K562 (cell line): ENCODE data around the gene WASF2. TPM values are rescaled to one million over a fixed set of nuclear protein-coding genes. Genes with fewer than 3 reads are reported as not detected.
A peak's percentile ranks its signal among the peaks of the same experiment; 100 is the strongest.

Experiments
- ATAC-seq: fragments of 200-7000 bp; cut with Tn5 transposase; 3 replicates; pipeline ENCODE4 v1.9.1; 2020; ENCODE audit warnings: moderate library complexity
- BruUV-seq: library from RNA; stranded (reverse); fragments of 400-500 nt; replicated peaks from 2 replicates; lab custom pipeline; 2021; lab: Mats Ljungman, UMichigan
- CTCF ChIA-PET: fragments of 300-600 bp; formaldehyde crosslinking; extraction: SDS; loops from one replicate; lab custom pipeline; 2021; ENCODE audit warnings: low intra/inter-chr PET ratio; lab: Yijun Ruan, JAX
- POLR2A ChIA-PET: fragments of 300-600, 350-650 bp; sonication (Branson Sonifier 250); formaldehyde crosslinking; extraction: SDS; loops from one replicate; lab custom pipeline; 2021; ENCODE audit warnings: antibody characterized with exemption, inconsistent platforms; lab: Yijun Ruan, JAX
- DNase-seq, 4 experiments: peaks; one replicate each; pipeline versions ENCODE4 v3.0.0 to v3.0.0-alpha.2; 2011 to 2018; ENCODE audit warnings: low spot score in 3 of 4, mixed read lengths in 3 of 4; ENCODE audit errors: extremely low read depth in 1 of 4
- FAIRE-seq: peaks from 2 replicates; lab custom pipeline; 2011; peaks lifted over from hg19 to GRCh38; lab: Jason Lieb, UNC
- H2AFZ ChIP-seq: 2 replicates; pipeline ENCODE4 v1.6.0; 2011; ENCODE audit warnings: low read depth, low read length, control low read depth, inconsistent platforms
- H3K27ac ChIP-seq: fragments of 200-600 bp; 3 replicates; pipeline ENCODE4 v1.8.0; 2011; ENCODE audit warnings: low read depth, mild to moderate bottlenecking, control low read depth, inconsistent platforms, low read length, moderate library complexity, mixed read lengths; ENCODE audit errors: extremely low read depth
- H3K27me3 ChIP-seq, 2 experiments: fragments of 300-600 bp in 1 of 2; 2 replicates in 1 of 2; 3 replicates in 1 of 2; pipeline versions ENCODE4 v1.6.0 to v1.8.0; 2011; ENCODE audit warnings: inconsistent platforms in 2 of 2, low read length in 2 of 2, mild to moderate bottlenecking in 1 of 2, mixed read lengths in 1 of 2, moderate library complexity in 1 of 2; ENCODE audit not compliant: control insufficient read depth in 2 of 2, insufficient read depth in 2 of 2
- H3K36me3 ChIP-seq: fragments of 300-600 bp; 3 replicates; pipeline ENCODE4 v1.8.0; 2011; ENCODE audit warnings: mild to moderate bottlenecking, low read length, inconsistent platforms; ENCODE audit not compliant: control insufficient read depth, insufficient read depth
- H3K4me1 ChIP-seq, 2 experiments: fragments of 200-600 bp in 1 of 2; replicated peaks in 1 of 2; 2 replicates in 1 of 2; 3 replicates in 1 of 2; pipeline versions ENCODE4 v1.5.1 to v1.8.0; 2011; ENCODE audit warnings: inconsistent platforms in 2 of 2, low read length in 2 of 2, mild to moderate bottlenecking in 1 of 2, mixed read lengths in 1 of 2, moderate library complexity in 1 of 2; ENCODE audit not compliant: control insufficient read depth in 2 of 2, insufficient read depth in 2 of 2
- H3K4me2 ChIP-seq: 2 replicates; pipeline ENCODE4 v1.6.1; 2011; ENCODE audit warnings: low read length, control low read depth, inconsistent platforms, mixed read lengths; ENCODE audit not compliant: insufficient read depth
- H3K4me3 ChIP-seq: fragments of 200-600 bp; sonication (generic), shearing (Covaris generic); 2 replicates; pipeline ENCODE4 v1.5.1; 2016; ENCODE audit warnings: control low read depth, inconsistent platforms
- H3K79me2 ChIP-seq: fragments of 200-600 bp; 3 replicates; pipeline ENCODE4 v1.8.0; 2011; ENCODE audit warnings: low read length, inconsistent platforms; ENCODE audit not compliant: control insufficient read depth, insufficient read depth
- H3K9ac ChIP-seq, 2 experiments: 2 replicates each; pipeline versions ENCODE4 v1.6.0 to v1.6.1; 2011; ENCODE audit warnings: low read depth in 2 of 2, low read length in 2 of 2, control low read depth in 1 of 2, inconsistent platforms in 1 of 2, mild to moderate bottlenecking in 1 of 2, mixed read lengths in 1 of 2; ENCODE audit not compliant: insufficient read depth in 1 of 2
- H3K9me1 ChIP-seq: one replicate; pipeline ENCODE4 v1.6.0; 2011; ENCODE audit warnings: inconsistent platforms, mild to moderate bottlenecking, low read length, moderate library complexity; ENCODE audit not compliant: control insufficient read depth, insufficient read depth
- H3K9me3 ChIP-seq: replicated peaks from 2 replicates; pipeline ENCODE4 v1.5.1; 2011; ENCODE audit warnings: low read depth, low read length, inconsistent platforms; ENCODE audit not compliant: control insufficient read depth, insufficient read depth
- H4K20me1 ChIP-seq: replicated peaks from 2 replicates; pipeline ENCODE4 v1.6.1; 2011; ENCODE audit warnings: low read length, inconsistent platforms, mixed read lengths; ENCODE audit not compliant: control insufficient read depth, insufficient read depth
- CREB1 ChIP-seq, 2 experiments: sonication (generic) in 1 of 2; formaldehyde crosslinking in 1 of 2; IDR thresholded peaks; 2 replicates each; pipeline versions ENCODE4 v1.6.1 to v1.8.0; 2012 to 2022; ENCODE audit warnings: inconsistent platforms in 1 of 2, mild to moderate bottlenecking in 1 of 2, missing genetic modification reagents in 1 of 2, moderate library complexity in 1 of 2
- E2F8 ChIP-seq: fragments of 450-650 bp; IDR thresholded peaks from 2 replicates; pipeline ENCODE4 v1.7.1; 2018; ENCODE audit warnings: mild to moderate bottlenecking, low read depth; ENCODE audit not compliant: partially characterized antibody
- ELF2 ChIP-seq: fragments of 250-450 bp; sonication (Bioruptor Pico); IDR thresholded peaks from 2 replicates; pipeline ENCODE4 v1.5.0; 2021; ENCODE audit warnings: mild to moderate bottlenecking
- GTF2A2 ChIP-seq: IDR thresholded peaks from 2 replicates; pipeline ENCODE4 v1.6.1; 2016; ENCODE audit warnings: mild to moderate bottlenecking, missing genetic modification characterization, missing compliant biosample characterization
- ILF3 ChIP-seq: fragments of 450-650 bp; IDR thresholded peaks from 2 replicates; pipeline ENCODE4 v1.6.1; 2018; ENCODE audit warnings: antibody characterized with exemption, mild to moderate bottlenecking, moderate library complexity, borderline replicate concordance
- MITF ChIP-seq: IDR thresholded peaks from 2 replicates; pipeline ENCODE4 v1.6.1; 2014; ENCODE audit warnings: antibody characterized with exemption
- MYNN ChIP-seq, 2 experiments: sonication (generic); formaldehyde crosslinking in 1 of 2; IDR thresholded peaks; 2 replicates each; pipeline versions ENCODE4 v1.5.0 to v1.6.1; 2016 to 2020; ENCODE audit warnings: antibody characterized with exemption in 1 of 2, missing genetic modification reagents in 1 of 2
- POLR2A ChIP-seq: fragments of 450-650 bp; conservative IDR thresholded peaks from 2 replicates; pipeline ENCODE4 v1.6.1; 2016
- POLR2AphosphoS2 ChIP-seq: IDR thresholded peaks from 2 replicates; pipeline ENCODE4 v1.6.1; 2012; ENCODE audit warnings: low read length, improper control_type of control experiment
- POLR2G ChIP-seq: fragments of 200-400 bp; formaldehyde crosslinking; IDR thresholded peaks from 2 replicates; pipeline ENCODE4 v1.6.1; 2017; ENCODE audit warnings: low read depth, mild to moderate bottlenecking, antibody characterized with exemption, low read length, moderate library complexity
- RAD21 ChIP-seq, 2 experiments: fragments of 250-450 bp in 1 of 2; fragments of 450-650 bp in 1 of 2; sonication (Bioruptor Pico) in 1 of 2; formaldehyde crosslinking in 1 of 2; IDR thresholded peaks in 1 of 2; conservative IDR thresholded peaks in 1 of 2; 2 replicates each; pipeline versions ENCODE4 v1.4.0 to v1.8.0; 2020 to 2022; ENCODE audit warnings: mild to moderate bottlenecking in 2 of 2, moderate library complexity in 1 of 2
- RBM22 ChIP-seq: fragments of 200-400 bp; formaldehyde crosslinking; IDR thresholded peaks from 2 replicates; pipeline ENCODE4 v1.6.1; 2018; ENCODE audit warnings: low read length, low read depth; ENCODE audit not compliant: poor library complexity, severe bottlenecking
- SUPT5H ChIP-seq: fragments of 450-650 bp; IDR thresholded peaks from 2 replicates; pipeline ENCODE4 v1.6.1; 2016
- TEAD1 ChIP-seq, 2 experiments: fragments of 450-650 bp in 1 of 2; sonication (generic) in 1 of 2; formaldehyde crosslinking; IDR thresholded peaks; 2 replicates each; pipeline versions ENCODE4 v1.4.0 to v1.8.0; 2020 to 2022; ENCODE audit warnings: mild to moderate bottlenecking in 2 of 2, missing genetic modification reagents in 1 of 2
- ZBTB9 ChIP-seq: fragments of 450-650 bp; formaldehyde crosslinking; IDR thresholded peaks from 2 replicates; pipeline ENCODE4 v1.4.0; 2020; ENCODE audit warnings: mild to moderate bottlenecking, moderate library complexity
- ZNF274 ChIP-seq: IDR thresholded peaks from 2 replicates; pipeline ENCODE4 v1.6.1; 2011; ENCODE audit warnings: low read depth, mild to moderate bottlenecking, low read length, moderate library complexity, borderline replicate concordance
- ZNF696 ChIP-seq: fragments of 250-450 bp; sonication (Bioruptor Pico); conservative IDR thresholded peaks from 2 replicates; pipeline ENCODE4 v1.4.0; 2020; ENCODE audit warnings: mild to moderate bottlenecking, moderate library complexity
- WGBS: fragments of 100-300 bp; shearing (Covaris generic); methylation state at CpG from one replicate; pipeline ENCODE4 v1.1.6; 2016; ENCODE audit warnings: low coverage, mixed read lengths; ENCODE audit not compliant: insufficient coverage; ENCODE audit errors: missing lambda C conversion rate; 5-methylcytosine and 5-hydroxymethylcytosine counted together
- in situ Hi-C: fragments of 300-500 bp; cut with MboI; formaldehyde crosslinking; loops from 4 replicates; pipeline ENCODE4 v1.15.0; 2018; ENCODE audit warnings: inconsistent platforms, mixed read lengths
- intact Hi-C: fragments of 100-400 bp; cut with micrococcal nuclease; formaldehyde crosslinking; loops from 2 replicates; pipeline ENCODE4 v1.14.2; 2022
- polyA plus RNA-seq, 8 experiments: library from polyadenylated mRNA; depleted of rRNA in 4 of 8; stranded (reverse) in 5 of 8; unstranded in 3 of 8; fragments of >200 nt; fragmentation: Nextera tagmentation in 2 of 8; fragmentation: Illumina TruSeq in 1 of 8; extraction: Ambion mirVana in 2 of 8; extraction: Trizol in 1 of 8; gene quantifications; 2 replicates each; pipeline versions ENCODE4 v1.2.1 to v1.2.3, GENCODE V29; 2011 to 2014; ENCODE audit warnings: inconsistent platforms in 1 of 8, missing spikeins in 1 of 8
- total RNA-seq, 7 experiments: library from RNA; depleted of rRNA in 6 of 7; stranded (reverse); fragments of >200 nt in 6 of 7; fragmentation: Illumina TruSeq in 2 of 7; extraction: Trizol in 2 of 7; gene quantifications; 2 replicates each; pipeline versions ENCODE4 v1.2.1 to v1.2.3, GENCODE V29; 2011 to 2021; ENCODE audit warnings: low replicate concordance in 1 of 7

Gene WASF2
- total and polyA plus RNA-seq, 9 of the 15 experiments (the other 6 are each of a cell fraction or from before 2014, with no cell fraction given) = 8.2 to 163 (median 31.2) TPM

GRCh38 chr1:27402349-27402754 lies 87.6 kb downstream of the WASF2 start:
- peaks cover 27% of the 10 kb centered on the region for H3K36me3 ChIP-seq
- no peak overlapping the region for H3K4me2 ChIP-seq
- H2AFZ ChIP-seq = no peak overlapping the region
- CTCF ChIA-PET = interaction anchor here (0.7 to 2.7 kb wide), 3 partner anchors 203 to 260 kb away, joined by 4 to 20 read pairs (median 5); no protein-coding TSS in a partner anchor
- no peaks in the 10 kb centered on the region for H3K9me3 ChIP-seq
- WGBS = 70% methylated on average over 8 of the region's 8 CpGs
- no peaks in the 10 kb centered on the region for H3K27me3 ChIP-seq
- intact Hi-C loops = loop anchor here (1.0 kb wide), 1 partner anchor 204 kb away; no protein-coding TSS in a partner anchor
- FAIRE-seq (no peak), ATAC-seq (peak; percentile 44), DNase-seq (peak in 1 of 4 experiments; percentile 40)
- H3K4me1 ChIP-seq = peaks cover 0 to 23% of the 10 kb centered on the region in 2 experiments; a peak in 3 of 5 replicates
- in situ Hi-C loops = no loop called here
- no peaks in the 10 kb centered on the region for H3K9me1 ChIP-seq
- POLR2A ChIA-PET = interaction anchor here (0.6 to 2.8 kb wide), 7 partner anchors 8 to 202 kb away, joined by 3 to 23 read pairs (median 3); partner anchors contain the start of genes AHDC1 and MAP3K6
- H3K79me2 ChIP-seq = no peaks in the 10 kb centered on the region
- H3K27ac ChIP-seq = no peak overlapping the region
- no peak overlapping the region for H3K9ac ChIP-seq
- BruUV-seq = no TSS peak
- H4K20me1 ChIP-seq = no peaks in the 10 kb centered on the region
- H3K4me3 ChIP-seq = no peak overlapping the region
- TF ChIP-seq SUPT5H (peak; percentile 71), POLR2AphosphoS2 (peak; percentile 61; the same call in 1 of the 2 replicates), MITF (no peak), GTF2A2 (tag) (no peak), ELF2 (no peak), ZNF696 (no peak), CREB1 (IDR thresholded peaks at IDR 0.05) (no peak), CREB1 (CRISPR knock-in tag; IDR thresholded peaks at IDR 0.05) (no peak), POLR2G (peak; percentile 69), E2F8 (peak; percentile 30), RBM22 (peak; percentile 85), POLR2A (peak; percentile 60), ZNF274 (no peak), TEAD1 (CRISPR knock-in tag; IDR thresholded peaks at IDR 0.05) (no peak), RAD21 (CRISPR knock-in tag; conservative IDR thresholded peaks at IDR 0.05 in 1 of 2, IDR thresholded peaks at IDR 0.05 in 1 of 2) (peak in 1 of 2 experiments; percentile 40; a peak in 1 of 4 replicates), ILF3 (0 out of 2 replicates have a peak, but pooled peaks have one; percentile 27), ZBTB9 (CRISPR knock-in tag) (0 out of 2 replicates have a peak, but pooled peaks have one; percentile 9), MYNN (IDR thresholded peaks at IDR 0.05) (peak; percentile 88), MYNN (CRISPR knock-in tag; IDR thresholded peaks at IDR 0.05) (no peak)
